Globus pallidus (tissue), 1 donor: Measurements from ENCODE around the gene TBCK.

Source experiments
- DNase-seq: peaks from one replicate; pipeline ENCODE4 v3.0.0-alpha.2; 2015; ENCODE audit warnings: low spot score

TBCK gene

GRCh38 chr4:106286611-106287010, 29.4 kb downstream of the TBCK start:
- DNase-seq: no peak

DNA sequence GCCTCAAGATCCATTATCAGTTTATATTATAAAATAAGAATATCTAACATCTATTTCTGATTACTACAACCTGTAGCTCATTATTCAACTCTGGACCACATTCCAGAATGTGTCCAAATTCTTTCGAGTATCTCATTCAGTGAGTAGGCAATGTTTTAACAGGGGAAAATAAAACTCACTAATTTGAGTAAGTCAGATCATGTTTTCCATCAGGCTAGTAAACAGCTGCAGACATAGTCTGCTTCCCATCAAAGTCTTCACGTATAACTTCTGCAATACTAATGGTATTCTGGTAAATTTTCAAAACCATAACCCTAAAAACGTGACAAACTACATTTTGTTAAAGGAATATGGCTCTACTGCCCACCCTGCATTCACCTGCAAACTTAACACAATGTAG, 31.8 kb downstream of the TBCK start:
- DNase-seq: no peak

DNA sequence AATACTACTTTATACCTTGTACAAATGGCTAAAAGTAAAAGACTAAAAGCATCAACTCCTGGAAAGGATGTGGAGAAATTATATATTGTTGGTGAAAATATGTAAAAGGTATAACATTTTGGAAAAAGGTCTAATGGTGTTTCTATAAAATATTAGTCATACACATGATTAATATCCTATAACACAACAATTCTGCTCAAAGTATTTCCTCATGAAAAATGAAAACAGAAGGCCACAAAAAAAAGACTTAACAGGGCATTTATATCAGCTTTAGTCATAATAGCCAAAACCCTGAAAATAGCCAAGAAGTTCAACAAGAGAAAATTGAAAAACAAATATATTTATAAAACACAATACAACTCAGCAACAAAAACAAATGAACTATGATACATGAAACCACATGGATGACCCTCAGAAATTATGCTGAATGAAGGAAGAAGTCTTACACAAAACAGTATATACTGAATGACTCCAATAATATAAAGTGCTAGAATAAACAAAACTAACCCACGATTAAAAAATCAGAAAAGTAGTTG, 38.8 kb downstream of the TBCK start:
- no peak for DNase-seq

- peak; percentile 22 for DNase-seq
Measured at GRCh38 chr4:106273831-106274230, 42.2 kb downstream of the TBCK start.

- no peak for DNase-seq
Measured at GRCh38 chr4:106270736-106271135, 45.3 kb downstream of the TBCK start.

DNA sequence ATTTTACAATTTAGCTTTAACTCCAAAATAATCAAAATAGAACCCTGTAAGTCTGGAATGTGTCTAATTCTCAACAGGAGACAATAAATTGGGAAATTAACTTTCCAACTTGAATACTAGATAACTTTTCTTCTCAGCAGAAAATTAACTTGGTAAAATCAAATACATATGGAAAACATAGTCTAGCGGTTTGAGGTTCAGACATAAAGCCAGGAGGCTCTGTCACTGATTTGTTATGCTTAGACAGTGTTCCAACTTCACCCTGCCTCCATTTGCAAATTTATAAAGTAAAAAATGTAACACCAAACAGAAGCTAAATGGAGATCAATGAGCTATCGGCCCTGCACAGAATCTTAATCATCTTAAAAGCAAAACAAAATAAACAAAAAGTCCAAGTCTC, 46.3 kb downstream of the TBCK start:
- DNase-seq: no peak

- no peak for DNase-seq
Measured at GRCh38 chr4:106268786-106269185, 47.2 kb downstream of the TBCK start.

- DNase-seq: peak; percentile 23
Measured at GRCh38 chr4:106266201-106266600, 49.8 kb downstream of the TBCK start.

DNA sequence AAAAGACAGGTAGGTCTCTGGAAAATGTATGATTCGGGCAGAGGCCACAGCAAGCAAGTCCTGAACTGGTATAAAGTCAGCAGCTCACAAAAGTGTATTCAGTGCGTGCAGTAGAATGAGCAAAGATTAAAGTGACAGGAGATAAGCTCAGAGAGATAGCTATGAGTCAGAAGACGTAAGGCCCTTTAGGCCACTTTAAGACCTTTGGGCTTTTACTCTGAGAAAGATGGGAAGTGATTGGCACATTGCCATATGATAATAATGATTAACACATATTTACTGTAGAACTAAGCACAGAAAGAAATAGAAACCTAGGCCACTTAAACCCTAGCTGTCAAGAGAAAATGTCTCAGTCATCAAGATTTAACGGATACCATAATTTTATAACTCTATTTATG, 51.7 kb downstream of the TBCK start:
- no peak for DNase-seq

DNA sequence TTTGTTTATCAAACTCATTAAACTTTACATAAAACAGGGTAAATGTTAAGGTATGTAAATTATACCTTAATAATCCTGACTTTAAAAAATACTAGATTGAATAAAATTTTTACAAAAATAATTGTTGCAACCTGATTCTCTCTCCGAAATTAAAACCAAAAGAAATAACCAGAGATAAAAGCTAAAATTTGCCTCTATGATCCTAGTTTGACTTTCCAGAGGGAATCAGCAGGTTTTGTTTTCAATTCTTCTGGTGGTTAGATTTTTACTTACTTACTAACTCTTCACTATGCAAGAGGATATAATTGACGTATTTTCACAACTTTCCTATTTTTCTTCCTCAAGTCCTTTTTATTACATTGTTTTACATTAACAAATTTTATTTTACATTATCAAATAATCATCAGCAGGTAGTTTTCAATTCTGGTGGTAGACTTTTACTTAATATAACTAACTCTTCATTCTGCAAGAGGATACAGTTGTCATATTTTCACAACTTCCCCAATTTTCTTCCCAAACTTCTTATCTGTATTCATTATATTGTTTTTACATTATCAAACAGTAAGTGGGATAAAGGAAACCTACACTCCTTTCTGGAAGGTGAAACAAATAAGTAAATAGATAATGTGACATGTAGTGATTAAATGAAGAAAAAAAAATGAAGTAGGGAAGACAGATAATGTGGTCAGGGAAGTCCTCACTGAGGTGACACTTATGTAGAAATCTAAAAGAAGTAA, 52.2 kb downstream of the TBCK start:
- DNase-seq: no peak

DNA sequence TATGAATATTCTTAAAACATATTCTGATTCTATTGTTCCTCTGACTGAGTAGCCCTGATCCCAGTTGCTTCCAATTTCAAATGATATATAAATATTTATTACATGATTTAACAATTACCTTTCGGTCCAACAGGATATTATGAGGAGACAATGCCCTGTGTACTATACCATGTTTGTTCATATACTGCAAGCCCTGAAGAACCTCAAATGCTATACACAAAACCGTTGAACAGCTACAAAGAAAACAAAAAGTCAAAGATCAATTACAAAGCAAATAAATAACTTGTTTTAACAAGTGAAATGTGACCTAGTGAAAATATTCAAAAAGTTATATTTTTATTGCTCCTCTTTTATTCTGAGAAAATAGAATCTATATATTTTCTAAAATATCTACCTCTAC, 54.0 kb downstream of the TBCK start:
- DNase-seq: no peak

- no peak for DNase-seq
Measured at GRCh38 chr4:106258145-106259045, 57.6 kb downstream of the TBCK start.

DNA sequence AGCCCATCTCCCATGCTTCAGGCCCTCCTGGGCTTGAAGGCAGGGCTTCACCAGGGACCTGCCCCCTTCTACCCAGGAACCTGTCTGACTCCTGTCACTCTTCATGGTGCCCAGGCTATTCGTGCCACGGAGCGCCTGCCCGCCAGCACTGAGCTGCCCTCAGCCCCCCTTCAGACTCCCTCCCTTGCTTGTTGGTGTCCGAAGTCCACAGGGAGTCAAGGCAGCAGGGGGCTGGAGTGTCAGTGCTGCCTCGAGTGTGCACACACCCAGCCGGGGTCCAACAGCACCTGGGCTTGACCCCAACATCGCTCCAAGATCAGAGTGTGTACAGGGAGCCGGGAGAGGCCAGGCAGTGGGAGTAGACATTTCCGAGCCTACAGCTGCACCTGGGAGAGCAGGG, 59.8 kb downstream of the TBCK start:
- no peak for DNase-seq

DNA sequence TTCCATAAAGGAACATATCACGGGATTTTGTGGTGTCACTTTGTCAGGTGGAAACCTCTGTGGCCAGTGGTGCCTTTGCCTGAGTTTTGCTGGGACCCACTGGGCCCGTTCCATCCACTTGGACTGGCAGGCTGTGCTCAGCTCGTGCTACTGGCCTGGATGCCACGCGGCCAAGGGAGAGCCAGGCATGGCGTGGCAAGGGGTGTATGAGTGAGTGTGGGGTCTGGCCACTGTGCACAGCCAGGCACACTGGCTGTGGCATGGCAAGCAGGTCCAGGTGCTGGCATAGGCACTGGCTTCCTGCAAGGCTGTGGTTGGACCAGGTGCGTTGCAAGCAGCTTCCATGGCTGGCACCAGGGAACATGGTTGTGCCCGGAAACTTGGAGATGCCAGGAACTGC, 60.8 kb downstream of the TBCK start:
- DNase-seq: no peak

- DNase-seq: no peak
Measured at GRCh38 chr4:106253364-106254129, 62.5 kb downstream of the TBCK start.

- no peak for DNase-seq
Measured at GRCh38 chr4:106247600-106247999, 68.4 kb downstream of the TBCK start.

- DNase-seq: no peak
Measured at GRCh38 chr4:106246441-106246840, 69.6 kb downstream of the TBCK start.

GRCh38 chr4:106245176-106245575, 70.8 kb downstream of the TBCK start:
- DNase-seq: no peak

- DNase-seq: no peak
Measured at GRCh38 chr4:106240699-106241098, 75.3 kb downstream of the TBCK start.

- DNase-seq: no peak
Measured at GRCh38 chr4:106238820-106239420, 77.1 kb downstream of the TBCK start.

GRCh38 chr4:106231931-106232330, 84.1 kb downstream of the TBCK start:
- no peak for DNase-seq

- DNase-seq: no peak
Measured at GRCh38 chr4:106222548-106222947, 93.5 kb downstream of the TBCK start.
